NCI-H1694 treated with DMSO at 0.1 percent for 48 hours (cell line): ENCODE data around the gene PTPRM.

Experiments used
- DNase-seq: peaks from one replicate; lab custom pipeline; 2025; lab: John Stamatoyannopoulos, UW

PTPRM gene

DNA sequence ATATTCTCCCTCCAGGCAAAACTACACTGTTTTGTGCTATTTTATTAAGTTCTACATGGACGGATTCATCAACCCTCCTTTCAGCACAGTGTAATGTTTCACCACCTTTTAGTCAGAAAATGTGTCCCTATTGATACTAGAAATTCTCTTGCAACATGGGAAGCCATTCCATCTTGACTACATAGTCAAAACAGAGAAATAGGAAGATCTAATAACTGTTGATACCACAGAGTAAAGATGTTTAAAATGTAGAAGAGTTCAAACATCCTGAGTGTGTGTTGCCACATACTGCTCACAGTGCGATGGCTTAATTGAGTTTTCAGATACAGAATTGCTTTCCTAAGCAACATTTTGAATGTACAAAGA, 549.9 kb downstream of the PTPRM start:
- DNase-seq, result no peak

DNA sequence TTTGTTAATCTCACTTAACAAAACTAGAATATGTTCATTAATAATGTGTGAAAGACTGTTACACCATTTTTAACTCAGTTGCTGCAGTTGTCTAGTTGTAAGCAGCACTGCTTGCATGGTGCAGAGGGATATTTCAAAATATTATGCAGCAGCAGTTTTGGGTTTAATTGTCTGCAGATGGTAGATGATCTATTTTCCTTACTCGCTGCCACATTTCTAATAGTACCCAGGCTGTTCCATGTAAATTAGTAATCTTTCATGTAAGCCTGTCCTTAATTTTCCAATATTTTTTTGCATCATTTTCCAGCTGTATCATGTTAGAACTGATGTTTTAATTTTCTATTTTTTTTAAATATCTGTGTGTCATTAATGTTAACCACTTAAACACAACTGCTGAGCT, 554.0 kb downstream of the PTPRM start:
- no peak for DNase-seq

DNA sequence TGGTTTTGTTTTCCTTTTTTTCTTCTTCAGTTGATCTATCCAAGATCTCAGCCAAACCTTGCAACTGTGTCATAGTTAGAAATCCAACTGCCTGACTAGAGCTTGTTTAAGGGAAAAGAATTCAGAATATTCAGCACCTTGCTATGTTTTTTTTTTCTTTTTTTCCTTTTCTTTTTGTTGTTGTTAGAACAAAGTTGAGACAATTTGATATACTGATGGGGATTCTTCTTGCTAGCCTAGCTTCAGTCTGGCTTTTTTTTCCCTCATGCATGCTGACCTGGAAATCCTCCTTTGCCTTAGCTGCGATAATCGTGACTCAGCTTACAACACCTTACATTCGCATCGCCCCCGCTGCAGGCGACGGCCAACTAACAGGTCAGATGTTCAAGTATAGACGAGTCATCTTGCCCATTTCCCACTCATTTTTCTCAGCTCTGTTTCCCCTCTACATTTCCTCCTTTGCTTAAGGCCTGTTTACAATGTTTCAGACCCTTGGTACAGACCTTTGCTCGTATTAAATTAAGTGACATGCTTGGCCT, 554.9 kb downstream of the PTPRM start:
- DNase-seq, result no peak

DNA sequence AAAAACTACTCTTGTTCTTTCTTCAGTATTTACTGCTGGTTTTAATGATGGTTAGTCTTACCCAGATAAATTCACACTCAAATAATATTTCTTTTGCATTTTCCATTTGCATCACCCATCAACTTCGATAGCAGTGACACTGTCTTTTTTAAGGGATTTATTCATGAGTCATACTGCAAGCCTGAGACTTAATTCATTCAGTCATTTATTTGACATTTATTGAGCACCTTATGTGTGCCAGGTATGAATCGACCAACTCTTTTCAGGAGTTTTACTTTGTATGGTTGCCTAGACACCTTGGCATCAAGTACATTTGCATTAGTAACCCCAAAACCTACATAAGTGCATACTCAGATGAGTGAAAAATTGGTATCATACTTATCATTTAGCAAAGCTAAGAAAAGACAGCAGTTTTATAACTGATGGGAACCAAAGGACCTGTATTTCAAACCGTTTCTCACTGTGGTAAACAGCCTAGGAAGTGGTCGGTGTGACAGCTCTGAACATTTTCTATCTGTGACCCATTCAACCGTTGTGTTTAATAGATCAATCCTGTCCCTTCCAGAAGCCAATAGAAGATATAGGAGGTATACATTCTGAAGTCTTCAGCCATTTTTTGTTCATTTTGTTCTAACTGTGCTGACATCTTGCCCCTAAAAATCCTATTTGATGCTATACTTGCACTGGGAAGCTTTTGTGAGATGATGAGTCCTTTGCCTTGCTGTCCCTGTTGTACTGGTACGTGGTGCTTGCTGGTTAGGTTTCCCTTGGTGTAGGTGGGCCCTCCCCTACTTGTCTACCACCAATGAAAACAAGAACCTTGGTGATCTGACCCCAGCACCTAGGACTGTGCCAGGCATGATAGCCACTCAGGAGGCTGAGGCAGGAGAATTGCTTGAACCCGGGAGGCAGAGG, 557.4 kb downstream of the PTPRM start:
- no peak for DNase-seq

DNA sequence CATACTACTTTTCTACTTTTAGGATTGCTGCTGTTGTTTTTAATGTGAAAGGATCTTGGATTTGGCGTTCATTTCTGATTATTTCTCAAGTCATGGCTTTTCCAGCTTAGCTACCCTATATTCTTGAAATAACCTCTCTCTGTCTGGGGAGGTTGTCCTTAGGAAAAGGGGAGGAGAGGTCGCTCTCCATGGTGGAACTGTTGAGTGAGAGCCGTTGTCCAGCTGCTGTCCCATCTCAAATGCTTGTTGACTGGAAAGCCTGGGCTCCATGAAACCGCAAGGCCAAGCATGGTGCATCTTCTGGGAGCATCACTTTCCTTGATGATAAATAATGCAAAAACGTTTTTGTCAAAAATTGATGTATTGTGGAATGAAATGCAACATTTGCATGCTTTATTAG, 563.0 kb downstream of the PTPRM start:
- DNase-seq, result no peak

DNA sequence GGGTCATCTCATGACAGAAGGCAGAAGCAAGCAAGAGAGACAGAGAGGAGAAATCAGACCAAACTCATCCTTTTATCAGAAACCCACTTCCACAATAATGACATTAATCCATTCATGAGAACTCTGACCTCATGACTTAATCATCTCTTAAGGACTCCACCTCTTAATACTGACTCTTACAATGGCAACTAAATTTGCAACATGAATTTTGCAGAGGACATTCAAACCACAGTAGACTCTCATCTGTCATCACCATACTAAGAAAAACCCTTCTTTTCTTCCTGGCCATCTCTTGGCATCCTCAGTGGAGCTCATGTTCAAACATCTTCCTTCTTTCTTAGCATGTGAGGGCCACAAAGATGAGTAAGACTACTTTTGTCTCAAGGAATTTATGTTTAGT, 565.9 kb downstream of the PTPRM start:
- no peak for DNase-seq

DNA sequence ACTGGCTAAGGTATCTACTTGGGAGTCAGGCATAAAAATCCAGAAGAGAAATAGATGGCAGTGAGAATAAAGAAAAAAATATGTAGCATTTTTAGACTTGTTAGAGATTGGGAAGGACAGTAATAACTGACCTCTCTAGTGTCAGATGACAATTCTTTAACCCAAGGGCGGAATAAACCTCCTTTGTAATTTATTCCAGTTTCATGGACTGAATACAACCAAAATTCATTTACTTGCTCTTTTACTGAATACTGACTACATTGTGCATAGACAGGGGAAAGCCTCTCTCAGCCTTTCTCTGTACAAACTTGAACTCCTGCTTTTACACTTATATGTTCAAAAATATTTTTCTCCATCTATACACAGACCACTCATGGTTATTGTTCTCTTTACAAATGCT, 566.8 kb downstream of the PTPRM start:
- DNase-seq, result no peak

DNA sequence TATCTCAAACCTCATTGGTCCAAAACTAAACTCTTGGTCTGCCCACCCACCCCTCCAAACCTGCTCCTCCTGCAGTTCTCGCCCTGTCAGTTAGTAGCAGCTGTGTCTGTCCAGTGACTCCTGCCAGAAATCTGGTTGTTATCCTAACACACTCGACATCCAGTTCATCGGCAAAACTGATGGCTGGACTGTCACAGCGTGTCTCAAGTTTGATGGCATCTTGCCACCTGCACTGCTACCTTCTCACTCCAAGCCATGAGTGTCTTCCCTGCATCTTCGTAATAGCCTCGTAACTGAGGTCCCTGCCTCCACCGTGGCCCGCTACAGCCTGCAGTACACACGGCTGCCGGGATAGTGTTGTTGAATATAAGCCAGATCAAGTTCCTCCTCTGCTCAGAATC, 572.0 kb downstream of the PTPRM start:
- DNase-seq, result no peak

DNA sequence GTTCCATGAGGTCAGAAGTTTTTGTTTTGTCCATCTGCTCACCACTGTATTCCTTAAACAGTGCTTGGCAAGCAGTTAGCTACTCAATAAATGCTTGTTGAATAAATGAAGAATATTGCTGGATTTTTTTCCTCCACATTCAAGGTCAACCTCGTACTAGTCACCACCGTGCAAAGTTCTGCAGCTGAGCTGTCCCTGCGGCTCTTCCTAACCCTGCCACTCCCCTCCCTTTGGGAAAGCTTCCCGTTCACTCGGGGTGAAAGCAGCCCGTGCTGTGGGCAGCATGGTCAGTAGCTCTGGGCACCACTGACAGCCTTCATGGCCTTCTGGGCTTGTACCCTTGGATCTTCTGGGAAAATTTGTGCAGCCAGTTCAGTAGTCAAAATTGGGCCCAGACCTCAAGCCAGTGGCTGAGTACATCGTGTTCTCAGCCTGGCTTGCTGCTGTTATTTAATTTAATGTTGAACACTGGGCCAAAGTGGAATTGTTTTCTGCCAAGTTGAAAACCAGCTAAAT, 572.8 kb downstream of the PTPRM start:
- DNase-seq, result no peak

DNA sequence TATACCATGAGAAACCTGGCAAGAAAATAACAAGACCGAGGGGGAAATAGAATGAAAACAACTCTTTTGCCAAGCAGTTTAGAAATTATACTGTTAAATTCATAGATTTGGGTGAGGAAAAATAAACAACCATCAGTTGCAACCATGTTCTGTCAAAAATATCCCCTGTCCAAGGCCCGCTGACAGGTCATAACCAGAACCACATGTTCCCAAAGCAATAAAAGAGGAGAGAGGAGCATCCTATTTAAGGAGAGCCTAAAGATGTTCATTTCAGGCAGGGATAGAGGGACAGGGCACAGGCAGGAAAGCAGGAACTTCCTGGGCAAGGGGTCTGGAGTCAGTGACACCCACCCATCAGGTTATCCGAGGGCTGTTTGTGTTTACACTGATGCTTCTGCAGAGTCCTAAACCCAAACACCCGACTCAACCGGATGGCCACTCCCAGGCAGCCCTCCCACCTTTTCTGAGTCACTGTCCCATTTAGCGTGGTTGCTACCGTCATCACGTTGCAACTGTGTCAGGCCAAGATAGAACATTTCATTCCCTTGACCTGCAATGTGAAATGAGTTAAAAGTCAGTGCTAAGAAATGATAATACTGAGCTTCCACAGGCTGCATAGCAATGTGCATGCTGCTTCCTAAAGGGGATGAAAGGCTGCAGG, 573.9 kb downstream of the PTPRM start:
- no peak for DNase-seq

DNA sequence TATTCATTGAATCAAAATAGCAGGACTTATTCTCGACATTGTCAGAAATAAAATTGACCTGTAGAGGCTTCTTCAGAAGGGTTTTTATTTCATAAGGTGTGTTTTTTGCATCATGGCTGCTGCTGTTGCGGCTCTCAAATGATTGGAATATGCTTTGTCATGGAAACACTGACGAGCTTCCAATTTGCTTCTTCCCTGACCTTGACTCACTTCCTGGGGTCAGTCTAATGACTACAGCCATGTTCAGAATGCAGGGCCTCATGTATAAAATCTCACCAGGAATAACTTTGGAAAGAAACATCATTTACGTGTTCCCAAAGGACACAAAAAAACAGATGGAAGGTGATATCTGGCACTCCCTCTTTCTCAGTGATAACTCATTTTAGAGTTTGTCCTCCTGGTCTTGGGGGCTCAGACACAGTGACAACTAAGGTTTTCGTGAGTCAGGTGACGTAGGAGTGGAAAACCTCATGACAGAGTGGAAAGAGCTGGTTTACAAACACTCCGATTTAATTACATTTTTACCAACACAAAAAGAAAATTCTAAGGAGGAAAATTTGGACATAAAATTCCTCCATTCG, 575.1 kb downstream of the PTPRM start:
- DNase-seq, result no peak

DNA sequence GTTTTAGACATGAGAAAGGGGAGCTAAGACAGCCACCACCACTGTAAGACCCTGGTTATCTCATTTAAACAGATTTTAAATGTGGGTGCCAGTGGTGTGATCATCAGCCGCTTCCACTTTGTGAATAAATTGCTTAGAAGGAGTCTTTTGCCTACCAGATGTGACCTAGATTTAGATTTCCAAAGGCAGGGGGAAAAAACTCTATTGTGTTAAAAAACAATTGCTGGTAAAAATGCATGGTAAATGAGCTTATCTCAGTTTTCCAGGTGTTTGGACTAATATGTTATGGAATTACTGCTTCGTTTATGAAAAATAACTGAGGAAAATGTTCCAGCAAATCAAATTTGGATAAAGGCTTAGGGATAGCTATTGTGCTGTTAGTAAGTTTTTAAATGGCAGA, 575.8 kb downstream of the PTPRM start:
- no peak for DNase-seq

DNA sequence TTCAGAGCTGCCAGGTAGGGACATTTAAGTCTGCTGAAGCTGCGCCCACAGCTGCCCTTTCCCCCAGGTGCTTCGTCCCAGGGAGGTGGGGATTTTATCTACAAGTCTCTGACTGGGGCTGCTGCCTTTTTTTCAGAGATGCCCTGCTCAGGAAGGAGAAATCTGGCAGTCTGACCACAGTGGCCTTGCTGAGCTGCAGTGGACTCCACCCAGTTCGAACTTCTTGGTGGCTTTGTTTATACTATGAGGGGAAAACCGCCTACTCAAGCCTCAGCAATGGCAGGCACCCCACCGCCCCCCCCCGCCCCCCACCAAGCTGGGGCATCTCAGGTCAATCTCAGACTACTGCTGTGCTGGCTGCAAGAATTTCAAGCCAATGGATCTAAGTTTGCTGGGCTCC, 584.1 kb downstream of the PTPRM start:
- no peak for DNase-seq

DNA sequence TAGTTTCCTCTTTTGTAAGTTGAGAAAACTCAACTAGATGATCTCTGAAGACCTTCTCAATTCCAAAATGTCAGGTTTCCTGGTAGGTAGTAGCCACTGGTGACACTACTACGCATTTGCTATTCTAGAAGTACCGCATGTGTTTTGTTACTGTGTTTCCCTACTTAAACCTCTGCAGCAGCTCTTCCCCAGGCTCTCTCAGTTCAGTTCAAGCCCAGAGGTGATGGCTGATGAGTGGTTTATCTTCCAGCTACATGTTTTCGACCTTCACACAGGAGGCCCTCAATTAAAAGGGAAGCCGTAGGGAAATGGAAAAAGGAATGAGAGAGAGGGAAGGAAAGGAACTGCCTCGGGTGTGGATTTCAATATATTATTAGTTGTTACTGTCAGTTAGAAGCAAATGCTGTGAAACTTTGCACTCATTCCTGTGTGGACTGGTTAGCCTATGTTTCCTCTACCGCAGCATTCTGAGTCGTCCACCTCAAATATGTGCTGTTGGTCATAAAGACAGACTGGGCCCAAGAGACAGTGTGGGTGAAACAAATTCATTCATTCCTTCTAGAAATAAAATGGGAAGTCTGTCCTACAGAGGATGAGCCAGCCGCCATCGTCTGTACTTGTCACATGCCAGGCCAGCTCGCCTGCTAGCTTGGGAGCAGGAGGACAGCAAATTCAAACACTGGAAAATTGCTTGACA, 586.9 kb downstream of the PTPRM start:
- no peak for DNase-seq

DNA sequence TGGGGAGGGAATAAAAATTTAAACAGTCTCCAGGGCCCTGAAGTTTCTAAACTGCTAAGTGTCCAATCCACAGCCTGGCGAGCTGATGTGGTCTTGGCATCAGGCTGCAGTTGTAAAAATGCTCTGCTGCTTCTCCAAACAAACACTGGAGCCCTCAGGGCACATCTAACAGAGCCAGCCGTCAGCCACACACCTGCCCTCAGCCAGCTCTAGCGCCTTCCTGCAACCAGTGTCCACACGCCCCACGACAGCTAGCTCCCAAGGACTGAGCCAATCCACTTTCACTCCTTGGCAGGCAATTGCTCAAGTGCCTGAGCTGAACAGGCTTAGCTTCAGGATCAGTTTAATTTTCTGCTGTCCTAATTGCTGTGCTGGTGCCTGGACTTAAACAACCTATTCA, 595.7 kb downstream of the PTPRM start:
- DNase-seq, result no peak

DNA sequence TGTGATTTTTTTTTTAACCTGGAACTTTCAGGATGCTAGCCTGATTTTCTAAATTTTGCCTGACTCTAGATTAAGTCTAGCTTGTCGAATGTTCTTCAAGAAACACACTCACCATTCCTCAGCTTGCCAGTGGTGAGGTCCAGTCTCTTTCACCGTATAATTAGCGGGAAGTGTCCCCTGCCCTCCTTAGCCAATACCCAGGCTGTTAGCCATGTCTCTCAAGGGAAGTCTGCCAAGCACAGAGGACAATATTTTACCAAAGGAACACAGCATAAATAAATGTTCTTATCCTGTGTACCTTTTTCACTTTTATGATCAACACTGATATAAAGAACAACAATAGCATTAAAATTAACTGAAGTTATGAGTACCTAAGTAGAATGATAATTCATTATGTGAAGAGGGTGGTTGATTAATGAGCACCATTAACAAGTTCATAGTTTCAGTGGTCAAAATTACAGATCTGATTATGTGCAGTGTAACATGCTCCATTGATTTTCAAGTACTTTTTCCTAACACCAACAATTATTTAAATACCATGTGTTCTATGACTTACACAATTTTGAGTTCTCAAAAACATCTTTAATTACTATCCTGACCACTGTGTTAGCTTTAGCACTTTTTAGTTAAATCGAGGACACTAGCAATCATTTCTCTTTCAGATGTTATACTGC, 596.3 kb downstream of the PTPRM start:
- DNase-seq, result no peak

DNA sequence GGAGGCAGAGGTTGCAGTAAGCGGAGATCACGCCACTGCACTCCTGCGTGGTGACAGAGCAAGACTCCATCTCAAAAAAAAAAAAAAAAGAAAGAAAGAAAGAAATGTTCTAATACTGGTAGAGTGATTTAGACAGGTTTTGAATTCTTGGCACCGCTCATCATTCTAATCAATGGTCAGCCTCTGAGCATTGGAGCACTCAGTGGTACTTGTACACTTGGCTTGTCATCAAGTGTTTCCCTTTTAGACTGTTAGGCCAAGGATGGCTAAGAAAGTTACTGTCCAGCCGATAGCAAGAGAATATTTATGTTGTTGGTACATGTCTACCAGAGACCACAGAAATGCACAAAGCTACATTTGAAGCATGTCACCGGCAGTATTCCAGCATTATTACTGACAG, 598.0 kb downstream of the PTPRM start:
- DNase-seq, result no peak

DNA sequence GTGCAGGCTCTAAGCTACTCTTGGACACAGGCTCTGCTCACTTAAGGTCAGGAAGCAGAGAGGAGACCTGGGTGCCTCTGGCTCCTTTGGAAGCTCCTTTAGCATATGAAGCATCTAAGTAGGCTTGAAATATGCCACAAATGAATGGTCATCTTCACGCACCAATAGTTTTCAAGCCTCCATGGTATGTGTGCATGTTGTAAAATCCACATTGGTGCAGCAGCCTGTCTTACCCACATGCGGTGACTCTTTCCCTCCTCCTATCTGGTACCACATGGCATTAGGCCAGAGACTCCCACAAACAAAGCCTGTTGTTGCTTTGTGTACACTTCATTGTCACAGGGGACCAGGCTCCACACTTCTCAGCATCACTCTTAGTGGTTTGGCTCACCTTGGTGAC, 599.9 kb downstream of the PTPRM start:
- no peak for DNase-seq

DNA sequence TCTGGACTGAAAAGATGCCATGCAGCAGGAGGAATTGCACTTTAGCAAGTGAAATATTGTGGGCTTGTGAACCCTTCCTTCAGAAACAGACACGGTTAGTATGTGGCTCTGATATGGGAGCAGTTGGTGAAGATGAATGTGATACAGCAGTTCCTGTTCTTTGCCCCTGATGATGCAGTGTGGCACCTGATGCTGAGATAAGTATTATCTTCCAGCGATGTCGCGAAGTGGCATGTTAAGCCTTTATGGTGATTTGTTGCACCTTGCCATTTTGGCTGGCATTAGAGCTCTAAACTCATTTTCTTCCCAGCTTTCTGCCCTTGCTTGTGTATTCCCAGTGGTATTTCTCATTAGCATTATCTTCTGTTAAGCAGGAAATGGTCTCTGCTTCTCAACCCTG, 600.6 kb downstream of the PTPRM start:
- no peak for DNase-seq

DNA sequence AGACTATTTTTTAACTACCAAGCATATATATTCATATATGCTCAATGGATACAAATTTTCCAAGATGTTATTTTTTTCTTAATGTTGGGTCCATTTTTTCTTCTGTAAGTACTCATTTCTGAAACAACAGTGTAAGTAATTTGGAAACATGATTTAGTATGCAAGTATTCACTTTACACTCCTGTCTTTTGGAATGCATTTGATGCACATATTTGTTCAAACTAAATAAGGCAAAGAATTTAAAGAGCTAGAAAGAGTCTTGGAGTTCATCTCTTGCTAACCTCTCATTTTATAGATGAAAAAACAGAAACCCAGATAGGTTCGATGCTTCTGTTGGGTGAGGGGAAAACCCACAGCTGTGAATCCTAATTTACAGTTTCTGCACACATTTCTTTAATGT, 602.6 kb downstream of the PTPRM start:
- no peak for DNase-seq

DNA sequence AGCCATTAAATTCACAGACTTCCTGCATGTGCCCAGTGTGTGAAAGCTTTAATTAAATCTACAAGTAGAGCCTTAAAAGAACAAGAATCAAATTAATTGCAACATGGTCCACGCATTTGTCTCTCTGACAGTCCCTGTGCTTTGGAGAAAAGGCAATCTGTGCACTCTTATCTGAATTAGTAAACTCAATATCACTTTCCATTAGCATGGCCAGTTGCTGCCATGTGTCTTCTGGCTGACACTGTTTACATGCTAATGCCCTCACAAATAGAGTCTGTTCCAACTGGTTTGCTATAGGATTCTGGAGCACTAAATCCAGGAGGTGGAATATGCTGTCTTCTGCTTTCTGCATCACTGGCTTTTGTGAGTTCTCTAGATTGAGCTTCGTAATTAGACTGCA, 607.7 kb downstream of the PTPRM start:
- DNase-seq, result no peak
